H1 (cell line): ENCODE data around the gene EPB41L2. TPM values are rescaled to one million over a fixed set of nuclear protein-coding genes. Genes with fewer than 3 reads are reported as not detected.

Experiments
- CEBPB ChIP-seq: IDR thresholded peaks from 2 replicates; pipeline ENCODE4 v1.6.1; 2012; ENCODE audit warnings: low read depth, low read length
- CHD2 ChIP-seq: IDR thresholded peaks from 2 replicates; pipeline ENCODE4 v1.6.1; 2012; ENCODE audit warnings: low read length, improper control_type of control experiment
- HDAC2 ChIP-seq, 2 experiments: fragments of 300-600 bp in 1 of 2; sonication (generic) in 1 of 2; IDR thresholded peaks; 2 replicates each; pipeline ENCODE4 v1.6.1; 2011 to 2012; ENCODE audit warnings: low read depth in 2 of 2, low read length in 2 of 2, mild to moderate bottlenecking in 2 of 2, moderate library complexity in 2 of 2, borderline replicate concordance in 1 of 2, inconsistent platforms in 1 of 2
- JUND ChIP-seq: IDR thresholded peaks from 2 replicates; pipeline ENCODE4 v1.6.1; 2011; ENCODE audit warnings: mild to moderate bottlenecking, improper control_type of control experiment, low read length
- POLR2AphosphoS5 ChIP-seq: IDR thresholded peaks from 2 replicates; pipeline ENCODE4 v1.6.1; 2011; ENCODE audit warnings: low read depth, low read length
- SUZ12 ChIP-seq: fragments of 200-600 bp; sonication (generic); IDR thresholded peaks from 2 replicates; pipeline ENCODE4 v1.6.1; 2012; ENCODE audit warnings: mild to moderate bottlenecking, inconsistent platforms, low read length, moderate library complexity, mixed read lengths
- polyA plus RNA-seq, 7 experiments: library from polyadenylated mRNA; depleted of rRNA in 3 of 7; stranded (reverse) in 5 of 7; unstranded in 2 of 7; fragments of >200 nt in 5 of 7; fragments of 200-250 nt in 2 of 7; gene quantifications; 1 replicate in 5 of 7; 2 replicates in 1 of 7; 4 replicates in 1 of 7; pipeline versions ENCODE4 v1.2.1 to v1.2.3, GENCODE V29; 2011 to 2013; ENCODE audit warnings: missing spikeins in 2 of 7, mixed read lengths in 2 of 7
- total RNA-seq: library from RNA; stranded (reverse); fragmentation: NEBNext Ultra II Directional; extraction: Animal tissue kit (Norgen Biotek cat#: 25700); gene quantifications from 2 replicates; pipeline ENCODE4 v1.2.1, GENCODE V29; 2021

Gene EPB41L2
- total and polyA plus RNA-seq, 2 of the 8 experiments (the other 6 are each of a cell fraction or from before 2014, with no cell fraction given): 22.5 to 123 TPM

- TF ChIP-seq CEBPB (no peak), JUND (no peak), HDAC2 (IDR thresholded peaks at IDR 0.05; ENCODE audit: borderline replicate concordance in 1 of 2, low read depth in 2 of 2, low read length in 2 of 2) (no peak), POLR2AphosphoS5 (no peak), SUZ12 (no peak), CHD2 (no peak)
- TF ChIP-seq, all 59 proteins: peak for 0
Observed at GRCh38 chr6:131054392-131055250, 8.4 kb downstream of the EPB41L2 start (continued).
